Dermis blood vessel endothelial cell (primary cell): ENCODE data around the gene SLC7A8. TPM values are rescaled to one million over a fixed set of nuclear protein-coding genes. Genes with fewer than 3 reads are reported as not detected.

Source experiments
- DNase-seq: peaks from one replicate; pipeline ENCODE4 v3.0.0; 2010
- total RNA-seq: library from RNA; depleted of rRNA; stranded (reverse); fragments of >200 nt; gene quantifications from 2 replicates; pipeline ENCODE4 v1.2.3, GENCODE V29; 2014

The SLC7A8 gene
- total RNA-seq, 1 donor from 2014 or later, result not detected

GRCh38 chr14:23093991-23094665 is 89.3 kb downstream of the SLC7A8 start:
- no peak for DNase-seq

GRCh38 chr14:23093526-23093925 is 89.9 kb downstream of the SLC7A8 start:
- no peak for DNase-seq

GRCh38 chr14:23093104-23093503 is 90.4 kb downstream of the SLC7A8 start:
- no peak for DNase-seq

DNA sequence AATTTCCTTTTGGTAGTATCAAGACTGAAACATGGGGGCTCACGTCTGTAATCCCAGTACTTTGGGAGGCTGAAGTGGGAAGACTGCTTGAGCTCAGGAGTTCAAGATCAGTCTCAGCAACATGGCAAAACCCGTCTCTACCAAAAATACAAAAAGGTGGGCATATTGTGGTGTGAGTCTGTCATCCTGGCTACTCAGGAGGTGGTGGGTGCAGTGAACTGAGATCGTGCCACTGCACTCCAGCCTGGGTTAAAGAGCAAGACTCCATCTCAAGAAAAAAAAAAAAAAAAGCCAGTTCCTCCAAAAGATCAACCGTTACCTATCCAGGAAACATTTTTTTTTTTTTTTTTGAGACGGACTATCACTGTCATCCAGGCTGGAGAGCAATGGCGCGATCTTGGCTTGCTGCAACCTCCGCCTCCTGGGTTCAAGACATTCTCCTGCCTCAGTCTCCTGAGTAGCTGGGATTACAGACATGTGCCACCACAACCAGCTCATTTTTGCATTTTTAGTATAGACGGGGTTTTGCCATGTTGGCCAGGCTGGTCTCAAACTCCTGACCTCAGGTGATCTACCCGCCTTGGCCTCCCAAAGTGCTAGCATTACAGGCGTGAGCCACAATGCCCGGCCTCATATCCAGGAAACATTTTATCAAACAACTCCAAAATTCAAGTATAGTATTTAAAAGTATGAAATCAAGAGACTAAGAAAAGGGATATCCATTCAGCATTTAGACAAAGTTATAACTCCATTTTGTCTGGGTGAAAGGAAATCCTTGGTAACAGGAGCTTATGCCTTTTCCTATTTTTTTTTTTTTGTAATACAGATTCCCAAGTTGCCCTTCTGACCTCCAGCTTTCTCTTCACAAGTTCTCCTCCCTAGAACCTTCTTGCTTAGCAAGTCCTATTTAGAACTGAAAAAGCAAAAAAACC is 91.9 kb downstream of the SLC7A8 start:
- no peak for DNase-seq

DNA sequence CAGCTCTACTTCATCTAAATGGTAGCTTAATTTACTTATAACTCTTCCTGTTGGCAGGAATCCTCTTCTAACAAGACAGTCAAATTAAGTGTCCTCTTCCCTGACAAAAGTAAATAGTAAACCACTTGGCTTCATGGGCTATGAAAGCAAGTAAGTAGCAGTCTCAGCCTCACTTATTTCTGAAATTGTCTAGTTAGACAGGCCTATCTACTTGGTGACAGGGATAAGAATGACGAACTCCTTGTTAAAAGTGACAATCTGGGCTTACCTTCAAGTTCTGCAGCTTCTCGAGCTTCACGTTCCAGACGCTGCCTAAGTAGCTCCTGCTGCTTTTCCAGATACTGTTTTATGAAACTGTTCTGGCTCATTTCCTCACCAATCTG is 93.2 kb downstream of the SLC7A8 start:
- DNase-seq, result peak; percentile 47

DNA sequence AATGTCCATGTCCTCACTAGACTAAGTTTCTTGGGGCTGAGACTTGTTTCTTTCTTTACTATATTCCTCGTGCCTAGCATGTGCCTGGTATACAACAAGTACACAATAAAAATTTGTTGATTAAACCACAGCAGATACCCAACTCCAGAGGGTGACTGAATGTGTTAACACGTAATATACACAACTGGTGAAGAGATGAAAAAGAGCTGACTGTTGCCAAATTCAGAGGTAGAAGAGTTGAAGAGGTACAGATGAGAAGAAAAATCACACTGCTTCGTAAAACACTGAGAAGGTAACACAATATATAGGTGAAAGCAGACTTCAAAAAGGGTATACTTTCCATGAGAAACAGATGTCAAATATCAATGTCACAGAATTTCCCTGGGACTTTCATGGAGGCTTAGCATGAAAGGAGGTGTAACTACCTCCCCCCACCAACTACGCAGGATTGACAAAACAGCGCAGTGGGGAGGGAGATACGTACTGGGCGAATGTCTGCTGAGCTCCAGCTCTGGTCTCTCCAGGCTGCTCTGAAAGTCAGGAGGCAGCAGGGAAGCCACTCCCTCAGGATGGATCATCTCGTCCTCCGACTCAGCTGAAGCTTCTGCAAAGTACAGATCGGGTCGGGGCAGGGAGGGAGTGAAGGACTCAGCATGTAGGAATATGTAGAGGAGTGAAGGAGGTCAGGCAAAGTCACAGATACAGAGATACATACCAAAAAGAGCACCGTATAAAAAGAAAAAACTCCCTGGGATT is 93.8 kb downstream of the SLC7A8 start:
- DNase-seq, result no peak

DNA sequence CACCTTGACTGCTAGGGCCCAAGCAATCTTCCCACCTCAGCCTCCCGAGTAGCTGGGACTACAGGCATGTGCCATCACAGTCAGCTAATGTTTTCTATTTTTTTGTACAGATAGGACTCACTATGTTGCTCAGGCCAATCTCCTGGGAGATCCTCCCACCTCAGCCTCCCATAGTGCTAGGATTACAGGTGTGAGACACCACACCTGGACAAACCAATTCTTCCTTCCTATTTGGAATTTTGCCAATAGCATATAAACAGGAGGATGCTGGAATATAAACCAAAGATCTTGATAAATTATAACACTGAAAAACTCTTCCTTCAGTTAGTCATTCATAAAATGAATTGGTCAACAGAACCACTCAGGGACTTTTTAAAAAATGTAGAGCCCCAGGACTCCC is 96.9 kb downstream of the SLC7A8 start:
- DNase-seq, result no peak

DNA sequence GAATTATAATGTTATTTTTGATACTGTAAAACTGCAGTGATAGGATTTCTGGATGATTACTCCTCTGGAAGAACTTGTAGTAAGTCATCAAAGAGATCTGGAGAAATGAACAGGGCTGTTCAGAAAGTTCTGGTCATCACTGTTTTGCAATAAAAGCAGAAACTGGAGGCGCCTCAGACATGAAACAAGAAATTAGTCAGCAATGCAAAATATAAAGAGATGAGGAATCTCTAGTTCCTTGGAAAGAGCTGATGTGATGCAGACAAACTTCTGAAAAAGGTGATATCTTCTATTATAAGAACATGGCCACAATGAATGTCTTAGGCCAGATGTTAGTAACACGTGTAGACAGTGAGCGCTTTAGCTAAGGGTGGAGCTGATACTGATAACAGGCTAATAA is 98.0 kb downstream of the SLC7A8 start:
- no peak for DNase-seq

- no peak for DNase-seq
Measured at GRCh38 chr14:23080474-23080873, 103.0 kb downstream of the SLC7A8 start.

DNA sequence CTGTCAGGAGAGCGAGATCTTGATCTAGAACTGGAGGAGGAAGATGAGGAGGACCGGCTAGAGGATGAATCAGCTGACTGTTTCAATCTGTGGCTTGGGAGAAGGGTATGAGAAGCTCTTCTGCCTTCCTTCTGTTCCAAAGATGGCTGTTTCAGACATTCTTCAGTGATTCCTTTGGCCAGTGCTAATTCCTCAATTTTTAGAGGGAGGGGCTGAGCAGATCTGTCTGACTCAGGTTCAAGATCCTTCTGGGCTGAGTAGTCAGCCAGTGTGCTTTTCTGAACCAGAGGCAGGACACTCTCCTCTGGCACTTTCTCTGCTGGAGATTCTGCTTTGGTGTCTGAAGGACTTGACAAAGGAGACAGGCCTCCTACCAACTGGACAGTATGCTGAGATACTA is 103.7 kb downstream of the SLC7A8 start:
- DNase-seq, result no peak

GRCh38 chr14:23078692-23079116 is 104.8 kb downstream of the SLC7A8 start:
- peak; percentile 93 for DNase-seq

DNA sequence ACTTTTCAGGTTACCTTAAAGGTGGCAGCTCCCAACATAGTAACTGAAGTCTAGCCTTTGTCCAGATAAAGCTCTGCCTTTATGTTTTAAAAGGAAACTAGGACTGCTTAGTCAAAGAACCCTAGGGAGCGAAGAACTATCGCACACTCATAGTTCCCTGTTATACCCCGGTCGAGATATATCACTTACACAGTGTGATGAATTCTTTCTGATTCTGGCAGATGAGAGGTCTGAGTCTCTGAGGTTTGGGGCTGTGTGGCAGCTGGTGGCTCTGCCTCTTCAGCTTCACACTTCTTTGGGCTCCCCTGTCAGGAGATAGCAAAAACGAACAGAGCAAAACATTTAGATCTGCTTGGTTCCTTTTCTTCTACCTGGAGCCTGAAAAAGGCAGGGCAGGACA is 105.5 kb downstream of the SLC7A8 start:
- DNase-seq, result no peak

GRCh38 chr14:23076785-23077408 is 106.6 kb downstream of the SLC7A8 start:
- DNase-seq, result peak; percentile 70

Other genes starting within 250 kb of the SLC7A8 start
- 39.8 and 46.3 TPM in 2 replicates for gene HAUS4, start 226.6 kb downstream of the SLC7A8 start, total RNA-seq
- gene AJUBA, start 201.1 kb downstream of the SLC7A8 start, total RNA-seq, result 49.3 and 80.8 TPM in 2 replicates
- 6.8 and 10.6 TPM in 2 replicates for gene C14orf93, start 173.5 kb downstream of the SLC7A8 start, total RNA-seq
- 271 and 319 TPM in 2 replicates for gene PSMB5, start 148.8 kb downstream of the SLC7A8 start, total RNA-seq
- not detected in 2 replicates for gene PSMB11, start 141.4 kb downstream of the SLC7A8 start, total RNA-seq
- gene CDH24, start 126.1 kb downstream of the SLC7A8 start, total RNA-seq, result 7.5 and 16.3 TPM in 2 replicates
- gene ACIN1, start 88.5 kb downstream of the SLC7A8 start, total RNA-seq, result 65.2 and 76.2 TPM in 2 replicates
- gene C14orf119, start 88.2 kb downstream of the SLC7A8 start, total RNA-seq, result 43.0 and 52.2 TPM in 2 replicates
- gene CIROP, start 78.7 kb downstream of the SLC7A8 start, total RNA-seq, result not detected in 2 replicates
- gene CEBPE, start 64.4 kb downstream of the SLC7A8 start, total RNA-seq, result not detected in 2 replicates
- gene RNF212B, start 54.3 kb upstream of the SLC7A8 start, total RNA-seq, result not detected in 2 replicates
- 6.5 and 7.2 TPM in 2 replicates for gene HOMEZ, start 102.5 kb upstream of the SLC7A8 start, total RNA-seq
- 1.7 and 2.6 TPM in 2 replicates for gene PPP1R3E, start 119.2 kb upstream of the SLC7A8 start, total RNA-seq
- gene BCL2L2, start 123.2 kb upstream of the SLC7A8 start, total RNA-seq, result 10.4 and 13.5 TPM in 2 replicates
- 71.5 and 93.9 TPM in 2 replicates for gene PABPN1, start 137.8 kb upstream of the SLC7A8 start, total RNA-seq
- gene SLC22A17, start 169.2 kb upstream of the SLC7A8 start, total RNA-seq, result 0.84 and 3.7 TPM in 2 replicates
- 0.17 TPM in 1 of 2 replicates, not detected in the other for gene EFS, start 181.5 kb upstream of the SLC7A8 start, total RNA-seq
- gene IL25, start 189.1 kb upstream of the SLC7A8 start, total RNA-seq, result not detected in 2 replicates
- not detected in 2 replicates for gene CMTM5, start 193.4 kb upstream of the SLC7A8 start, total RNA-seq
- gene MYH6, start 224.6 kb upstream of the SLC7A8 start, total RNA-seq, result not detected in 2 replicates